ENCODE measurements around the gene SLC66A3.

SLC66A3 gene

DNA sequence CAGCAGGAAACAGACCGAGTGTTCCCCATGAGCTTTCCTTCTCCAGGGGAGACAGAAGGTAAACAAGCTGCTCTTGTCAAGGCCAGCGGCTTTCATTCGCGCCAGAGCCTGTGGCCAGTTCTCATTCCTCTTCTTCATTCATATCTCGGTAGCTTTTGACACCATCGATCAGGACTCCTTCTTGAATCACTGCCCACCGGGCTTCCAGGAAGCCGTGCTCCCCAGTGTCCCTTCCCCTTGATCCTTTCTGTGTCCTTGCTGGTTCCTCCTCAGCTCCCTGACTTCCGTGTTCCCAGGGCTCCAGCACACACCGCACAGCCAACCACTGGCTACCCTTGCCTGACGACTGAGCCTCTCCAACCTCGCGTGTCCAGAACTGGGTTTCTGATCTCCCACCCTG is 14.1 kb downstream of the SLC66A3 start:
- DNase-seq (ENCODE audit: insufficient read length): no peak
- TF ChIP-seq POLR2AphosphoS5 (IDR thresholded peaks at IDR 0.05; ENCODE audit: low read depth, low read length) (no peak), TAF1 (IDR thresholded peaks at IDR 0.05; ENCODE audit: borderline replicate concordance, low read depth, low read length) (no peak), POLR2A (IDR thresholded peaks at IDR 0.05; ENCODE audit: low read depth, low read length) (no peak)

GRCh38 chr2:11174222-11174621 is 19.0 kb downstream of the SLC66A3 start:
- TF ChIP-seq TAF1 (IDR thresholded peaks at IDR 0.05; ENCODE audit: borderline replicate concordance, low read depth, low read length): no peak
- no peak for TF ChIP-seq POLR2A (IDR thresholded peaks at IDR 0.05; ENCODE audit: low read depth, low read length)
- DNase-seq (ENCODE audit: insufficient read length) (no peak), FAIRE-seq (no peak)

More for the DNA sequence above, 14.1 kb downstream of the SLC66A3 start:
- no peak for FAIRE-seq

GRCh38 chr2:11175293-11175795 is 20.1 kb downstream of the SLC66A3 start:
- TF ChIP-seq POLR2AphosphoS5 (IDR thresholded peaks at IDR 0.05; ENCODE audit: low read depth, low read length): no peak
- no peak for TF ChIP-seq TAF1 (IDR thresholded peaks at IDR 0.05; ENCODE audit: borderline replicate concordance, low read depth, low read length)
- FAIRE-seq: no peak

DNA sequence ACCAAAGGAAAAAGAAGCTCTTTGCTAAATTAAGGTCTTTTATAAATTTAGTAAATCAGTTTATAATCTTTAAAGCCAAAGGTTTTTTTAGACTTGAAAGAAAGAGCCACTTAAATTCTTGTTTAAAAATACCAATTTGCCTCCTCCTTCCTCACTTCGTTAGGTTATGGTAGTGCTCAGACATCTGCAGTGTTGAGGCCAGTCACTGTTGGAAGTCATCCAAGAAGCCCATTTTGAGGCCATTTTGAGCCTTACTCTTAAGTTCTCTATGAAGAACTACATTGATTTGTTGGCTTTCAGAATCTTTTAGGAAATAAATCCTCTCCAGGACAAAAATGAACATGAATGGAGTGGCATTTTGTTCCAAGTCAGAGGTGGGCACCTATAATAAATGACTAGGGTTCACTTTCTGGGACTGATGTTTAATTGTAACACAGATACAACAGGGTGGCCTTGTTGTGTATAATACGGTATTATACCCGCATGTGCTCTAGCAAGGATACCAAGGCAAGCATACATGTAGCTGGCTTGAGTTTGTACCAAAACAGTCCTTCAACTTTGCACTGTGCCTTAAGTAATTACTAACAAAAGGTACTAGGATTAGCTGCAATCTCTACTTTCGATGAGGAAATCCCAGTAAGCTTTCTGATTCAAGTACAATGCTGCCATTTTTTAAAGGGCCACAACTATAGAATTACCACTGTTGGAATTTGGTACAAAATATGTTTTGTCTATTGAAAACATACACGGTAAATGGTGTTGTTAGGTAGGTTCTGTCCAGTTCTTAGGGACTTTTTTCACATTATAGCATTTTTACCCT is 22.8 kb downstream of the SLC66A3 start:
- no peak for TF ChIP-seq POLR2A (IDR thresholded peaks at IDR 0.05; ENCODE audit: low read depth, low read length)
- TF ChIP-seq TAF1 (IDR thresholded peaks at IDR 0.05; ENCODE audit: borderline replicate concordance, low read depth, low read length): no peak
- TF ChIP-seq POLR2AphosphoS5 (IDR thresholded peaks at IDR 0.05; ENCODE audit: low read depth, low read length): no peak
- FAIRE-seq (no peak), DNase-seq (ENCODE audit: insufficient read length) (no peak)

More at GRCh38 chr2:11175293-11175795, 20.1 kb downstream of the SLC66A3 start:
- DNase-seq (ENCODE audit: insufficient read length): no peak

DNA sequence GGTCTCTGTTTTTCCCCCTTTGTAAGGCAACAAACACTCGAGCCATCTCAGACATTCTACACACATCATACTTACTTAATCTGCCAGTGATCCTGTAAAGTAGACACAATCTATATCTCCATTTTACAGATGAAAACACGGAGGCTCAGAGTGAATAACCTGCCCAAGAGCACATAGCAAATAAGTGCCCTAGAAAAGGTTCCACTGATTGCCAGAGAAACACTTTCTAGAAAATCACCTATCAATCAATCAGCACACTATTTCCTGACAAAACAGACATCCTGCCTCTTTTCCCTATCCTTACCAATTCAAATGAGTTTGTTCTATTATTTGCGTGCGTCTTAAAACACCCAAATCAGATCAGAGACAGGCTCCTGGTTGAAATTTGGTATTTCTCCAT is 23.9 kb downstream of the SLC66A3 start:
- no peak for FAIRE-seq

GRCh38 chr2:11179899-11180298 is 24.6 kb downstream of the SLC66A3 start:
- TF ChIP-seq POLR2A (IDR thresholded peaks at IDR 0.05; ENCODE audit: low read depth, low read length) (no peak), POLR2AphosphoS5 (IDR thresholded peaks at IDR 0.05; ENCODE audit: low read depth, low read length) (no peak), TAF1 (IDR thresholded peaks at IDR 0.05; ENCODE audit: borderline replicate concordance, low read depth, low read length) (no peak)
- DNase-seq (ENCODE audit: insufficient read length) (no peak), FAIRE-seq (no peak)

More for the DNA sequence above, 23.9 kb downstream of the SLC66A3 start:
- DNase-seq (ENCODE audit: insufficient read length): no peak
- no peak for TF ChIP-seq POLR2AphosphoS5 (IDR thresholded peaks at IDR 0.05; ENCODE audit: low read depth, low read length)
- TF ChIP-seq TAF1 (IDR thresholded peaks at IDR 0.05; ENCODE audit: borderline replicate concordance, low read depth, low read length): no peak
- no peak for TF ChIP-seq POLR2A (IDR thresholded peaks at IDR 0.05; ENCODE audit: low read depth, low read length)

- FAIRE-seq: no peak
- DNase-seq (ENCODE audit: insufficient read length): no peak
- TF ChIP-seq POLR2AphosphoS5 (IDR thresholded peaks at IDR 0.05; ENCODE audit: low read depth, low read length) (no peak), POLR2A (IDR thresholded peaks at IDR 0.05; ENCODE audit: low read depth, low read length) (no peak), TAF1 (IDR thresholded peaks at IDR 0.05; ENCODE audit: borderline replicate concordance, low read depth, low read length) (no peak)
Measured at GRCh38 chr2:11180653-11181052, 25.4 kb downstream of the SLC66A3 start.

DNA sequence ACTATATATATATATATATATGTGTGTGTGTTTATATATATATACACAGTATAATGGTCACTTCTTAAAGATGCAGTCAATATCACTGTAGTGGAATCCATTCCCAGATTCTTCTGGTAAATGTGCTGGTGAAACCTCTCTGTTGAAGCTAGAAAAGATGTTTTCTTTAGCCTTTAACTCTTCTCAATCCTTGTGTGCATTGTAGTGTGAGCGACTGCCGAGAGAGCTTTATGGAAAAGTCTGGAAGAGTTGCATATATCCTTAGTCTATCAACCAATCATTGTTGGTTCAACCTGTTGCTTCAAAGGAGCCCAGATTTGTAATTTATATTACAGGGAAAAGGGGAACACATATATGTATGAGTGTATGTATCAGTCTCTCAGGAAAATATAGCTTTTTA is 27.7 kb downstream of the SLC66A3 start:
- no peak for FAIRE-seq
- TF ChIP-seq POLR2A (IDR thresholded peaks at IDR 0.05; ENCODE audit: low read depth, low read length) (no peak), TAF1 (IDR thresholded peaks at IDR 0.05; ENCODE audit: borderline replicate concordance, low read depth, low read length) (no peak), POLR2AphosphoS5 (IDR thresholded peaks at IDR 0.05; ENCODE audit: low read depth, low read length) (no peak)
- no peak for DNase-seq (ENCODE audit: insufficient read length)

DNA sequence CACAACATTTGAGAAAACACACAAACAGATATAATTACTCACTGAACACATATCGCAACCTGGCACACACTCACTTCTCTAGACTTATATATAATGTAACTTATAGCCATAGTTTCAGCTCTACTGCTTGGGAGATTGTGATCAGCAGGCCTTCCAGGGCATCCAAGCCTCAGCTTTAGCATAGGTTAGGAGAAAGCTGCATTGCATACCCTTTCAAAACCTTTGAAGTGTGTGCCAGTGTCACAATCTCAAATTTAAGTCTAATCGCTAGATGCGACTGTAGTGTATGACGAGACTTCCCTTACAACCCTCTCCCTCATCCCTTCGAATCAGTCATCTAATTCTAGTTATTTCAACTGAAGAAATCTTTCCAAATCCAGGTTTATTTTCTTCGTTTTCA is 30.9 kb downstream of the SLC66A3 start:
- FAIRE-seq (no peak), DNase-seq (ENCODE audit: insufficient read length) (no peak)
- TF ChIP-seq POLR2AphosphoS5 (IDR thresholded peaks at IDR 0.05; ENCODE audit: low read depth, low read length): no peak

GRCh38 chr2:11187083-11187619 is 31.9 kb downstream of the SLC66A3 start:
- no peak for FAIRE-seq

DNA sequence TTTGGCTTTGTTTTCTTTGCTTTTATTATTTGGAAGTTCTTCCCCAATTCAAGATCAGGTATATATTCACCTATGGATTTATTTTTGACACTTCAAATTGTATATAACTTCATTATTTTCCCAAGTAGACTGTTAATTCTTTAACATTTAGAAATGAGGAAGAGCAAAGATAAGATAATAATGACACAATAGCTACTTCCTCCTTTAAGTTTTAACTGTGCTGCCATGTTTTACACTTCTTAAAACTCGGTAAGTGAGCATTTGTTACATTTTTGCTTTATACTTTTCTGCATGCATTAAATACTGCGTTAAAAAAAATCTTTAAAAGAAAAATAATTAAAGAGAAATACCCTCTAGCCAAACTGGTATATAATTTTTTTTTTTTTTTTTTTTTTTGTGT is 32.5 kb downstream of the SLC66A3 start:
- DNase-seq (ENCODE audit: insufficient read length) (no peak), FAIRE-seq (no peak)
- TF ChIP-seq POLR2A (IDR thresholded peaks at IDR 0.05; ENCODE audit: low read depth, low read length): no peak
- TF ChIP-seq TAF1 (IDR thresholded peaks at IDR 0.05; ENCODE audit: borderline replicate concordance, low read depth, low read length): no peak
- TF ChIP-seq POLR2AphosphoS5 (IDR thresholded peaks at IDR 0.05; ENCODE audit: low read depth, low read length): no peak

More at GRCh38 chr2:11187083-11187619, 31.9 kb downstream of the SLC66A3 start:
- TF ChIP-seq POLR2AphosphoS5 (IDR thresholded peaks at IDR 0.05; ENCODE audit: low read depth, low read length) (no peak), TAF1 (IDR thresholded peaks at IDR 0.05; ENCODE audit: borderline replicate concordance, low read depth, low read length) (no peak), POLR2A (IDR thresholded peaks at IDR 0.05; ENCODE audit: low read depth, low read length) (no peak)
- no peak for DNase-seq (ENCODE audit: insufficient read length)

- DNase-seq (ENCODE audit: insufficient read length) (no peak), FAIRE-seq (no peak)
- TF ChIP-seq POLR2AphosphoS5 (IDR thresholded peaks at IDR 0.05; ENCODE audit: low read depth, low read length) (no peak), TAF1 (IDR thresholded peaks at IDR 0.05; ENCODE audit: borderline replicate concordance, low read depth, low read length) (no peak), POLR2A (IDR thresholded peaks at IDR 0.05; ENCODE audit: low read depth, low read length) (no peak)
Measured at GRCh38 chr2:11196246-11196645, 41.0 kb downstream of the SLC66A3 start.
